ENCODE results near the gene MED22.

Gene MED22

DNA sequence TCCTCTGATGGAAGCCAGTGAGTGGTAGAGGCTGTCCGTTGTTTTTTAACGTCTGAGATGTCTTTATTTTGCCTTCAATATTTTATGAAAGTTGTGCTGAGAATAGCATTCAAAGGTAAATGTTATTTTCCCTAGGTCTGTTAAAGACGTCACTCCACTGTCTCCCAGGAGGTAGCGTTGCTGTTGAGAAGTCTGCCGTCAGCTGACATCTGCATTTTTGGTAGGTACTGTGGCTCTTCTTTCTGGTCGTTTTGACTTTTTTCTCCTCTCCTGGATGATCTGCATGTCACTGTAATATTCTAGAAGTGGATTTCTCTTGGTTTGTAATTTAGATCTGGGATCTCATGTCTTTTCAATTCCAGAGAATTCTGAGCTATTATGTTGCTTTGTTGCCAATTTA lies 38.3 kb downstream of the MED22 start:
- Histone ChIP-seq H2BK5ac (ENCODE audit: low read length) (no peak overlapping the region), H3K56ac (ENCODE audit: low read length) (no peak overlapping the region), H3K9ac (ENCODE audit: low read length) (no peak overlapping the region), H3K4me1 (ENCODE audit: control insufficient read depth, low read depth, low read length) (no peaks in the 10 kb centered on the region), H3K27ac (ENCODE audit: low read depth, low read length) (no peak overlapping the region), H4K8ac (ENCODE audit: low read depth, low read length) (no peak overlapping the region), H2BK120ac (ENCODE audit: low read depth, low read length) (no peak overlapping the region), H2AK5ac (ENCODE audit: low read length) (no peak overlapping the region), H3K36me3 (ENCODE audit: control insufficient read depth, insufficient read depth, low read length) (no peaks in the 10 kb centered on the region), H3K4ac (ENCODE audit: low read depth, low read length) (no peak overlapping the region), H3K79me2 (ENCODE audit: control insufficient read depth, insufficient read depth, low read length) (no peaks in the 10 kb centered on the region), H3K27me3 (ENCODE audit: insufficient read depth, low read length, poor library complexity) (no peaks in the 10 kb centered on the region), H3K79me1 (ENCODE audit: low read length) (no peaks in the 10 kb centered on the region), H4K5ac (ENCODE audit: low read length) (no peak overlapping the region), H3K4me2 (ENCODE audit: low read length) (no peak overlapping the region), H2BK15ac (replicated peaks; ENCODE audit: low read depth) (no peak overlapping the region), H3K18ac (ENCODE audit: low read length) (no peak overlapping the region), H3K4me3 (ENCODE audit: low read length) (no peak overlapping the region), H3K23ac (ENCODE audit: low read length) (no peak overlapping the region)
- DNase-seq, result no peak
- WGBS (ENCODE audit: extremely low coverage, insufficient coverage, low lambda C conversion rate), result no CpG with 5 or more reads among the region's 6 CpGs

DNA sequence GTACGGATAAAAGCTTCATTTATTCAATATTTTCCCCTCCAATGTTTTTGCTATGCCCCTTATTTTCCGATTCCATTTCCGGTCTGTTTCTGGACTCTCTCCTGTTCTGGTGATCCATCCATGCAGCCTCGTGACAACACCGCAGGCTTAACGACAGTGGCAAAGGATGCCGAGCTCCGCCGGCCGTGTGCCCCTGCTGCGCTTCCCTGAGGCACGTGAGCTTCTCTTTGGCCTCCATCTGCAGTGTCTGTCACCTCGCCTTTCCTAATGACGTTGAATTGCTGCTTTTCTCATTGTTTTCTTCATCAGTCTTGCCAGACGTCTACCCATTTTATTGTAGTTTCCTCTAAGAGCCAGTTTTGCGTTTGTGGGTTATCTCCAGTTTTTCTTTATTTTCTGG lies 40.6 kb downstream of the MED22 start:
- no peaks in the 10 kb centered on the region for H3K4me1 ChIP-seq (ENCODE audit: control insufficient read depth, low read depth, low read length)
- H3K23ac ChIP-seq (ENCODE audit: low read length), result no peak overlapping the region
- no peak overlapping the region for H3K56ac ChIP-seq (ENCODE audit: low read length)
- no peak for DNase-seq
- H3K9ac ChIP-seq (ENCODE audit: low read length), result no peak overlapping the region
- H4K5ac ChIP-seq (ENCODE audit: low read length), result no peak overlapping the region
- H3K27ac ChIP-seq (ENCODE audit: low read depth, low read length), result no peak overlapping the region
- no peaks in the 10 kb centered on the region for H3K36me3 ChIP-seq (ENCODE audit: control insufficient read depth, insufficient read depth, low read length)
- H2BK120ac ChIP-seq (ENCODE audit: low read depth, low read length), result no peak overlapping the region
- no peaks in the 10 kb centered on the region for H3K79me2 ChIP-seq (ENCODE audit: control insufficient read depth, insufficient read depth, low read length)
- no peaks in the 10 kb centered on the region for H3K27me3 ChIP-seq (ENCODE audit: insufficient read depth, low read length, poor library complexity)
- no peak overlapping the region for H3K18ac ChIP-seq (ENCODE audit: low read length)
- H4K8ac ChIP-seq (ENCODE audit: low read depth, low read length), result no peak overlapping the region
- no peak overlapping the region for H2BK5ac ChIP-seq (ENCODE audit: low read length)
- H3K4me2 ChIP-seq (ENCODE audit: low read length), result no peak overlapping the region
- no peaks in the 10 kb centered on the region for H3K79me1 ChIP-seq (ENCODE audit: low read length)
- no peak overlapping the region for H2AK5ac ChIP-seq (ENCODE audit: low read length)
- H2BK15ac ChIP-seq (replicated peaks; ENCODE audit: low read depth), result no peak overlapping the region
- no peak overlapping the region for H3K4ac ChIP-seq (ENCODE audit: low read depth, low read length)
- no peak overlapping the region for H3K4me3 ChIP-seq (ENCODE audit: low read length)
- no CpG with 5 or more reads among the region's 16 CpGs for WGBS (ENCODE audit: extremely low coverage, insufficient coverage, low lambda C conversion rate)

DNA sequence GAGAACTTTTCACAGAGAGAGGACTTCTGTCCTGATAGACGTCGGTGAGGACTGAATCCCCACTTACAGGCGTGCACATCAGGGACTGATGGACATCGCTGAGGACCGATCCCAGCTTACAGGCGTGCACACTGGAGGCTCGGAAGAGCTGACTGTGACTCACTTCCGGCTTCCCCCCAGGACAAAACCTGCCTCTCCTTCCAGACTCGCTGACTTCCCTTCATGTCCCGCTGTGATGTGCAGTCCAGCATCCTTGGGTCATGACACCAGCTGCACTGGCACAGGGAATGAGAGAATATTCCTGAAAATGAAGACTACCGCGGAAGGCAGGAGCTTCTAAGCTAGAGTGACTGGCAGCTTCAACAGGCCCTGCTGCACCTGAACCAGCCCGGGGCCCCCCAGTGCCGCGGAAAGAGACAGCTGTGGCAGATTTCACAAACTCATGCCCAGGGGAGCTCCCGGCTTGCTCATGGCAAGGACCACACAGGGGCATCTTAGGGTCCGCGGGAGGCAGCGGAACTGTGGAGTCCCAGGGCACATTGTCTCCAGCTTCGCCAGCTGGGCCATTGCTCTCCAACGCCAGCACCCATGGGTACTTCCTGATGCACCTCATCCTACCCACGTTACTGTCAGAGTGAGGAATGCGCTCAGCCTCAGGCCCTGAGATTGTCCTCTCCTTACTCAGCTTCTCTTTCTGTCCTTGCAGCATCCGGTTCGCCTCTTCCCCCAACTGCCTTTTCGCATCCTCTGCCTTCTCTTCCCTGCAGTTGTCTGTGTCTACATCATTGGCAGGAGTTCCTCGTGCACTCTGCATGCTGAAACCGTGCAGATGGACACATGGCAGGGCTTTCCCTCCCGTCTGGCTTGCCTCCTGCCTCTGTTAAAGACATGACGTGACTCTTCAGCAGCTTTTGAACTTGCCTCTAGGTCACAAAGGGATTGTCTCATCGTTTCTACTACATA lies 41.4 kb downstream of the MED22 start:
- H3K79me2 ChIP-seq (ENCODE audit: control insufficient read depth, insufficient read depth, low read length), result no peaks in the 10 kb centered on the region
- no peaks in the 10 kb centered on the region for H3K27me3 ChIP-seq (ENCODE audit: insufficient read depth, low read length, poor library complexity)
- no peaks in the 10 kb centered on the region for H3K79me1 ChIP-seq (ENCODE audit: low read length)
- no peak overlapping the region for H3K18ac ChIP-seq (ENCODE audit: low read length)
- no peaks in the 10 kb centered on the region for H3K4me1 ChIP-seq (ENCODE audit: control insufficient read depth, low read depth, low read length)
- no CpG with 5 or more reads among the region's 31 CpGs for WGBS (ENCODE audit: extremely low coverage, insufficient coverage, low lambda C conversion rate)
- no peak overlapping the region for H3K4me2 ChIP-seq (ENCODE audit: low read length)
- H3K23ac ChIP-seq (ENCODE audit: low read length), result no peak overlapping the region
- no peak overlapping the region for H2AK5ac ChIP-seq (ENCODE audit: low read length)
- H4K8ac ChIP-seq (ENCODE audit: low read depth, low read length), result no peak overlapping the region
- H3K9ac ChIP-seq (ENCODE audit: low read length), result no peak overlapping the region
- no peak overlapping the region for H3K4me3 ChIP-seq (ENCODE audit: low read length)
- no peak overlapping the region for H2BK5ac ChIP-seq (ENCODE audit: low read length)
- H3K36me3 ChIP-seq (ENCODE audit: control insufficient read depth, insufficient read depth, low read length), result no peaks in the 10 kb centered on the region
- H3K56ac ChIP-seq (ENCODE audit: low read length), result no peak overlapping the region
- no peak overlapping the region for H2BK120ac ChIP-seq (ENCODE audit: low read depth, low read length)
- no peak overlapping the region for H2BK15ac ChIP-seq (replicated peaks; ENCODE audit: low read depth)
- no peak overlapping the region for H4K5ac ChIP-seq (ENCODE audit: low read length)
- no peak overlapping the region for H3K27ac ChIP-seq (ENCODE audit: low read depth, low read length)
- DNase-seq, result no peak
- H3K4ac ChIP-seq (ENCODE audit: low read depth, low read length), result no peak overlapping the region

- Histone ChIP-seq H3K23ac (ENCODE audit: low read length) (no peak overlapping the region), H3K79me2 (ENCODE audit: control insufficient read depth, insufficient read depth, low read length) (no peaks in the 10 kb centered on the region), H3K18ac (ENCODE audit: low read length) (no peak overlapping the region), H2BK5ac (ENCODE audit: low read length) (no peak overlapping the region), H2BK15ac (replicated peaks; ENCODE audit: low read depth) (no peak overlapping the region), H3K9ac (ENCODE audit: low read length) (no peak overlapping the region), H3K4me2 (ENCODE audit: low read length) (no peak overlapping the region), H3K27ac (ENCODE audit: low read depth, low read length) (no peak overlapping the region), H3K27me3 (ENCODE audit: insufficient read depth, low read length, poor library complexity) (no peaks in the 10 kb centered on the region), H2BK120ac (ENCODE audit: low read depth, low read length) (no peak overlapping the region), H2AK5ac (ENCODE audit: low read length) (no peak overlapping the region), H3K36me3 (ENCODE audit: control insufficient read depth, insufficient read depth, low read length) (no peaks in the 10 kb centered on the region), H3K4me3 (ENCODE audit: low read length) (no peak overlapping the region), H3K79me1 (ENCODE audit: low read length) (no peaks in the 10 kb centered on the region), H4K8ac (ENCODE audit: low read depth, low read length) (no peak overlapping the region), H3K4ac (ENCODE audit: low read depth, low read length) (no peak overlapping the region), H4K5ac (ENCODE audit: low read length) (no peak overlapping the region), H3K56ac (ENCODE audit: low read length) (no peak overlapping the region), H3K4me1 (ENCODE audit: control insufficient read depth, low read depth, low read length) (no peaks in the 10 kb centered on the region)
- WGBS (ENCODE audit: extremely low coverage, insufficient coverage, low lambda C conversion rate), result no CpG with 5 or more reads among the region's 23 CpGs
- DNase-seq, result no peak
These were observed 42.2 kb downstream of the MED22 start for GRCh38 chr9:133305731-133306130.

- Histone ChIP-seq H3K27ac (ENCODE audit: low read depth, low read length) (no peak overlapping the region), H3K4me2 (ENCODE audit: low read length) (no peak overlapping the region), H3K4me1 (ENCODE audit: control insufficient read depth, low read depth, low read length) (no peaks in the 10 kb centered on the region), H2BK15ac (replicated peaks; ENCODE audit: low read depth) (no peak overlapping the region), H3K4me3 (ENCODE audit: low read length) (no peak overlapping the region), H3K27me3 (ENCODE audit: insufficient read depth, low read length, poor library complexity) (no peaks in the 10 kb centered on the region), H2BK5ac (ENCODE audit: low read length) (no peak overlapping the region), H3K36me3 (ENCODE audit: control insufficient read depth, insufficient read depth, low read length) (no peaks in the 10 kb centered on the region), H4K8ac (ENCODE audit: low read depth, low read length) (no peak overlapping the region), H3K18ac (ENCODE audit: low read length) (no peak overlapping the region), H2BK120ac (ENCODE audit: low read depth, low read length) (no peak overlapping the region), H3K9ac (ENCODE audit: low read length) (no peak overlapping the region), H2AK5ac (ENCODE audit: low read length) (no peak overlapping the region), H3K23ac (ENCODE audit: low read length) (no peak overlapping the region), H4K5ac (ENCODE audit: low read length) (no peak overlapping the region), H3K4ac (ENCODE audit: low read depth, low read length) (no peak overlapping the region), H3K79me2 (ENCODE audit: control insufficient read depth, insufficient read depth, low read length) (no peaks in the 10 kb centered on the region), H3K79me1 (ENCODE audit: low read length) (no peaks in the 10 kb centered on the region), H3K56ac (ENCODE audit: low read length) (no peak overlapping the region)
- WGBS (ENCODE audit: extremely low coverage, insufficient coverage, low lambda C conversion rate), result no CpG with 5 or more reads among the region's 38 CpGs
- no peak for DNase-seq
These were observed 43.2 kb downstream of the MED22 start for GRCh38 chr9:133304477-133305377.
